Activated CD4-positive, alpha-beta memory T cell treated with anti-CD3 and anti-CD28 coated beads for 36 hours (primary cell): ENCODE measurements around the gene MYO3B. TPM values are rescaled to one million over a fixed set of nuclear protein-coding genes. Genes with fewer than 3 reads are reported as not detected.

Experiments used
- CTCF ChIA-PET: fragments of 350-600 bp; sonication (Branson Sonifier 250); formaldehyde crosslinking; loops from one replicate; lab custom pipeline; 2021; ENCODE audit warnings: antibody characterized with exemption, inconsistent platforms; lab: Charles Lee
- POLR2A ChIA-PET: fragments of 350-600 bp; sonication (Branson Sonifier 250); formaldehyde crosslinking; loops from one replicate; lab custom pipeline; 2021; ENCODE audit warnings: antibody characterized with exemption; lab: Charles Lee
- DNase-seq: peaks from one replicate; pipeline ENCODE4 v3.0.0-alpha.2; 2020
- H3K27ac Mint-ChIP-seq: one replicate; pipeline ENCODE4 v1.8.0; 2021; ENCODE audit warnings: mixed read lengths
- H3K27me3 Mint-ChIP-seq: one replicate; pipeline ENCODE4 v1.8.0; 2021; ENCODE audit warnings: mixed read lengths
- H3K36me3 Mint-ChIP-seq: one replicate; pipeline ENCODE4 v1.8.0; 2021; ENCODE audit warnings: mixed read lengths
- H3K4me1 Mint-ChIP-seq: one replicate; pipeline ENCODE4 v1.8.0; 2021; ENCODE audit warnings: low read depth, mixed read lengths
- H3K4me3 Mint-ChIP-seq: one replicate; pipeline ENCODE4 v1.8.0; 2021; ENCODE audit warnings: mild to moderate bottlenecking, mixed read lengths
- H3K9me3 Mint-ChIP-seq: one replicate; pipeline ENCODE4 v1.8.0; 2021; ENCODE audit warnings: mixed read lengths
- intact Hi-C: fragments of 100-400 bp; cut with micrococcal nuclease; formaldehyde crosslinking; loops from one replicate; pipeline ENCODE4 v1.15.1; 2023
- total RNA-seq, 2 experiments: library from RNA; stranded (reverse); gene quantifications; one replicate each; pipeline ENCODE4 v1.2.3, GENCODE V29; 2021

Gene MYO3B
- total RNA-seq: under 1 TPM; 0.48 TPM

DNA sequence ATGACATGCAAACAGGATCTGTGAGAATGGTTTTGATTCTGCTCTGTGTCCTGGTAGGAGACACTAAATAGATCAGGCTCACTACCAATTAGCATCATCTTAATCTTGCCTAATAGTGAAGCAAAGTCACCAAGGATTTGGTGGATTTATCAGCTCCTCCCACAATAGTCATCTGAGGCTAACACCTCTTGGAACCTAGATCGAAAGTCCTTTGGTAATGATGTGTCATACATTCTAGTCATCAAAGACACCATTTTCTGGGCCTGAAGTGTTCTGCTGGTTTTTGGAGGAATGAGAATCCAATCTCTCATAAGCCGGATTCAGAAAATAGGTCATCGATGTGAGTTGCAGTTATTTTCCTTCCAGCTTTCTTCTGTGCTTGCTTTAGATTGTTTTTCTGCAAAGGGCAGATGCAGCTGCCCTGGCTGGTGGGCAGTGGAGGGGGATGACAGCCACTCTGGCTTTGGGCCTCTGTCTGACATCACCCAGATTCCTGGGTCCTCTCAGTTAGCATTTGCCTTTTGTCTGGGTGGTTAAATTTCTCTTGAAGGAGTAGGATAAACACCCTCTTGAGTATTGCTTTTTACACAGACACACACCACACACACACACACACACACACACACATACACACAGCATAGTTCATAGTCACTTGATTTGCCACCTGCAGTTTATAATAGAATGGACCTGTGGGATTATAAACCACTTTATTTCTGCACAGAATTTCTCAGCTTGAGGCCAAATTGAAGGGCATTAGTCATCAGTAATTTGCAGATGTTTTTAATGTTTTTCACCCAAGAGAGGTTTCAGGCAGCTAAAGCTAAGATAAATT lies at the start of gene MYO3B:
Gene MYO3B, plus strand, starts transcription at position 198 of the 832 bp plus-strand sequence. Its CDS starts 141 bp downstream, at position 339.
- POLR2A ChIA-PET: no interaction called here
- intact Hi-C loops: no loop called here
- Mint-ChIP-seq H3K4me3 (no peak within 1 kb of the TSS), H3K4me1 (peaks cover 12% of the 10 kb centered on the region), H3K27me3 (no peaks in the 10 kb centered on the region), H3K36me3 (no peaks in the 10 kb centered on the region), H3K27ac (no peak within 1 kb of the TSS), H3K9me3 (no peaks in the 10 kb centered on the region)
- no peak for DNase-seq
- CTCF ChIA-PET: no interaction called here

DNA sequence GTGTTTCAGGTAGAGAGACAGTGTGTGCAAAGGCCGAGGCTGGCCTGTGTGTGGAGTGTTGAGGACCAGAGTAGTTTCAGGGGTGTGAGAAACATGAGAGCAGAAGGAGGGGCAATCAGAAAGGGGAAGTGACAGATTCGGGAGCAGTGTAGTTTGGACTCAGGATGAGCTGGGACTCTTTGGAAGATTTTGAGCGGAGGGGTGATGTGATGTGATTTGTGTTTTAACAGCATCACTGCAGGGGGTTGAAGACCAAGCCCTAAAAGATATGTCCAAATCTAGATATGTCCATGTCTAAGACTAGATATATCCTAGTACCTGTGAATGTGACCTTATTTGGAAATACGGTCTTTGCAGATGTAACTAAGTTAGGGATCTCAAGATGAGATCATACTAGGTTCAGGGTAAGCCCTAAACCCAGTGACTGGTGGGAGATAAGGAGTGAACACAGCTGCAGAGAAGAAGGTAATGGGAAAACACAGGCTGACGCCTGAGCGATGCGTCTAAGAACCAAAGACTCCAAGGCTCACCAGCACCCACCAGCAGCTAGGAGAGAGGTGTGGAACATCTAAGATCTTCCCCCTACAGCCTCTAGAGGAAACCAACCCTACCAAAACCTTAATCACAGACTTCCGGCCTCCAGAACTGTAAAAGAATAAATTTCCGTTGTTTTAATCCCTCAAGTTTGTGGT lies 38.5 kb upstream of the MYO3B start:
- Mint-ChIP-seq H3K4me3 (no peak overlapping the region), H3K4me1 (no peaks in the 10 kb centered on the region), H3K27ac (no peak overlapping the region), H3K36me3 (no peaks in the 10 kb centered on the region), H3K9me3 (no peaks in the 10 kb centered on the region), H3K27me3 (peaks cover 2% of the 10 kb centered on the region)
- ChIA-PET CTCF (no interaction called here), POLR2A (no interaction called here)
- intact Hi-C loops: no loop called here
- DNase-seq: no peak

DNA sequence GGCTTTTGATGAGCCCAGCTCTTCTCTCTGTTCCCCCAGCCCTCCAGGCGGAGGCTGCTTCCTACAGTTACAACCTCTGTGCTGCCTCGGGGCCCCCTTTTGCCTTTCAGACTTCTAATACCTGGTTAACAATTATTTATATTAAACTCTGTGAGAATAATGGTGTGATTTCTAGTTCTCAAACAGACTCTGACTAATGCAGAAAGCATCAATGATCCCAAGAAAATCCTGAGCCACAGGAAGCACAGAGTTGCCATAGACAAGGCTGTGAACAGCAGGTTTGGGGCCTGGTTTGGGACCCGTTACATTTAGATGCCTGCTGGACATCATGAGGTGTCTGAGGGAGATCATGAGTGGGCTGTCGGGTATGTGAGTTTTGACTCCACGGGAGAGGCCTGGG lies 37.4 kb upstream of the MYO3B start:
- intact Hi-C loops: no loop called here
- H3K4me3 Mint-ChIP-seq: no peak overlapping the region
- POLR2A ChIA-PET: no interaction called here
- no peaks in the 10 kb centered on the region for H3K4me1 Mint-ChIP-seq
- CTCF ChIA-PET: no interaction called here
- no peak overlapping the region for H3K27ac Mint-ChIP-seq
- peaks cover 2% of the 10 kb centered on the region for H3K27me3 Mint-ChIP-seq
- DNase-seq: no peak
- H3K36me3 Mint-ChIP-seq: no peaks in the 10 kb centered on the region
- no peaks in the 10 kb centered on the region for H3K9me3 Mint-ChIP-seq

DNA sequence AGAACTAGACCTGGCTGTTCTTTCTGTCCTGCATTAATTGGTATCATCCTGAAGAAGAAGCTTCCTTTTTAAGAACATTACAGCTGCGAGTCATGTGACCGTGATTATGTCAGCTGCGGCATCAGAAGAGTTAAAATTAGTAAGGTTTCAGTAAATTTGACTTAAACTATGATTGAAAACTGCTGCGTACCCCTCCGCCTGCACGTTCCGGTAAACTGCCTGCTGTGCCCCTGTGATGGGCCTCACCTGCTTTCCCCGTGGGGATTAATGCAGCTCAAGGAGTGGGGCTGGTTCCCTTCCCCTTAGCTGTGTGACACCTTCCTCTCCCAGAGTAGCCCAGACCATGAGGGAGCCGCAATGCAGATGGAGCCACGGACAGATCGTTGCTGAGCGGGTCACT lies 36.1 kb upstream of the MYO3B start:
- ChIA-PET CTCF (no interaction called here), POLR2A (no interaction called here)
- H3K9me3 Mint-ChIP-seq: no peaks in the 10 kb centered on the region
- no peaks in the 10 kb centered on the region for H3K4me1 Mint-ChIP-seq
- H3K36me3 Mint-ChIP-seq: no peaks in the 10 kb centered on the region
- no peak for DNase-seq
- intact Hi-C loops: no loop called here
- H3K27ac Mint-ChIP-seq: no peak overlapping the region
- no peak overlapping the region for H3K4me3 Mint-ChIP-seq
- peaks cover 2% of the 10 kb centered on the region for H3K27me3 Mint-ChIP-seq

DNA sequence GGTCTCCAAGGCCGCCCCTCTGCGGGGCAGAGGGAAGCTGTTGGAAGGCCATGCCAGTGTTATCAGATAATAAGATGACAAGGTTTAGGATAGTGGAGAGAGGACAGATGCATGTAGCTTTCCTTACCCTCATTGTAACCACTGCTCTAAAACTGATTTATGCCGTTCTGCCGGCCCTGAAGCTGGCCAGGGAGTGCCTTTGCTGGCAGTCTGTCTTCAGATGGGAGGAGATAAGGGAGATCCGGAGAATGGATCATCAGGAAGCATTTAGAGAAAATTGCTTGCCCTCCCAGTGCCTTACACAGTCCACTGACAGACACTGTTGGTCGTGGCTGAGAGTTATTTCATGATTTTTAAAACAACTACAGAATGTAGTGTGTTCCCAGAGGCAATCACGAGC lies 35.4 kb upstream of the MYO3B start:
- Mint-ChIP-seq H3K4me1 (no peaks in the 10 kb centered on the region), H3K9me3 (no peaks in the 10 kb centered on the region), H3K36me3 (no peaks in the 10 kb centered on the region), H3K27ac (no peak overlapping the region), H3K27me3 (peaks cover 2% of the 10 kb centered on the region), H3K4me3 (no peak overlapping the region)
- POLR2A ChIA-PET: no interaction called here
- intact Hi-C loops: no loop called here
- CTCF ChIA-PET: no interaction called here
- DNase-seq: no peak

GRCh38 chr2:170143045-170143717 lies 34.8 kb upstream of the MYO3B start:
- no peak for DNase-seq
- Mint-ChIP-seq H3K4me1 (no peaks in the 10 kb centered on the region), H3K27ac (no peak overlapping the region), H3K27me3 (peaks cover 2% of the 10 kb centered on the region), H3K4me3 (no peak overlapping the region), H3K9me3 (no peaks in the 10 kb centered on the region), H3K36me3 (no peaks in the 10 kb centered on the region)
- ChIA-PET CTCF (no interaction called here), POLR2A (no interaction called here)
- intact Hi-C loops: no loop called here

- Mint-ChIP-seq H3K4me3 (no peak overlapping the region), H3K27me3 (peaks cover 2% of the 10 kb centered on the region), H3K27ac (no peak overlapping the region), H3K9me3 (no peaks in the 10 kb centered on the region), H3K36me3 (no peaks in the 10 kb centered on the region), H3K4me1 (no peaks in the 10 kb centered on the region)
- ChIA-PET CTCF (no interaction called here), POLR2A (no interaction called here)
- intact Hi-C loops: no loop called here
- DNase-seq: no peak
Observed at GRCh38 chr2:170144761-170145160, 33.2 kb upstream of the MYO3B start.

- Mint-ChIP-seq H3K9me3 (no peaks in the 10 kb centered on the region), H3K27me3 (peaks cover 2% of the 10 kb centered on the region), H3K27ac (no peak overlapping the region), H3K4me1 (no peaks in the 10 kb centered on the region), H3K4me3 (no peak overlapping the region), H3K36me3 (no peaks in the 10 kb centered on the region)
- intact Hi-C loops: no loop called here
- ChIA-PET CTCF (no interaction called here), POLR2A (no interaction called here)
- no peak for DNase-seq
Observed at GRCh38 chr2:170145191-170145590, 32.8 kb upstream of the MYO3B start.

DNA sequence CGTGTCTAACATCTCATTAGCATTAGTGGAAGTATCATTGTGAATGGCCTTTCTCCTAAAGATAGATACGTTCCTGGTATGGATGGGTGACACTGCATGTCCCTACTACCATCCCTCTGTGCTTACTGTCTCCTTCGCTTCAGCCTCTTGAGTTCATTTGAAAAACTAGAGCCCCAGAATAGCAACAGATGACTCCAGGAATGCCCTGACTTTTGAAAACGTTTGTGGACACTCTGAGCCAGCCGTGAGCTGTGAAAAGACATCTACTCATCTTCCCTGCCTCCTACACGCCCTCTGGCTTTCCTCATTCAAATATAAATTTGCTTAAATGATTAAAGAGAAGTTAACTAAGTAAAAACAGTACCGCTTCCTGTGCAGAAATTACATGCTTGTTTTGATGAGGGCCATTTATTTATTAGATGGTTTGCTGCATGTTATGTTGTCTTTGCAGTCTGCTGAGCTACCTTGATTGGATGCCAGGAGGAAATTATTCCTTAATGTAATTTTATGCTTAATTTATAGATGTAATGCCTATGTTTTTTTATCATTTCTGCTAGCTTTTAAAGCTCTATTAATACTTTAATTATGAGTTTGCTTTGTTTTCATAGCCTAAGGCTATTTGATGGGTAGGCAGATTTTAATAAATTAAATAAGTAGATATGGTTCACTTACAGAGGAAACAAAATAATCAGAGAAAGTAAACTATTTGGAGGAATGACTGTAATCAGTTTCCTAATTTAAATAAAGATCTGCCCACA lies 32.1 kb upstream of the MYO3B start:
- ChIA-PET CTCF (no interaction called here), POLR2A (no interaction called here)
- Mint-ChIP-seq H3K36me3 (no peaks in the 10 kb centered on the region), H3K4me3 (no peak overlapping the region), H3K4me1 (no peaks in the 10 kb centered on the region), H3K27me3 (peaks cover 2% of the 10 kb centered on the region), H3K9me3 (no peaks in the 10 kb centered on the region), H3K27ac (no peak overlapping the region)
- DNase-seq: no peak
- intact Hi-C loops: no loop called here

GRCh38 chr2:170146784-170147183 lies 31.2 kb upstream of the MYO3B start:
- Mint-ChIP-seq H3K27me3 (peaks cover 2% of the 10 kb centered on the region), H3K4me3 (no peak overlapping the region), H3K4me1 (no peaks in the 10 kb centered on the region), H3K36me3 (no peaks in the 10 kb centered on the region), H3K27ac (no peak overlapping the region), H3K9me3 (no peaks in the 10 kb centered on the region)
- ChIA-PET CTCF (no interaction called here), POLR2A (no interaction called here)
- intact Hi-C loops: no loop called here
- DNase-seq: no peak

- ChIA-PET POLR2A (no interaction called here), CTCF (no interaction called here)
- DNase-seq: no peak
- H3K4me3 Mint-ChIP-seq: no peak overlapping the region
- intact Hi-C loops: no loop called here
- H3K36me3 Mint-ChIP-seq: no peaks in the 10 kb centered on the region
- no peaks in the 10 kb centered on the region for H3K4me1 Mint-ChIP-seq
- no peaks in the 10 kb centered on the region for H3K9me3 Mint-ChIP-seq
- peaks cover 2% of the 10 kb centered on the region for H3K27me3 Mint-ChIP-seq
- H3K27ac Mint-ChIP-seq: no peak overlapping the region
Observed at GRCh38 chr2:170147576-170147975, 30.4 kb upstream of the MYO3B start.

DNA sequence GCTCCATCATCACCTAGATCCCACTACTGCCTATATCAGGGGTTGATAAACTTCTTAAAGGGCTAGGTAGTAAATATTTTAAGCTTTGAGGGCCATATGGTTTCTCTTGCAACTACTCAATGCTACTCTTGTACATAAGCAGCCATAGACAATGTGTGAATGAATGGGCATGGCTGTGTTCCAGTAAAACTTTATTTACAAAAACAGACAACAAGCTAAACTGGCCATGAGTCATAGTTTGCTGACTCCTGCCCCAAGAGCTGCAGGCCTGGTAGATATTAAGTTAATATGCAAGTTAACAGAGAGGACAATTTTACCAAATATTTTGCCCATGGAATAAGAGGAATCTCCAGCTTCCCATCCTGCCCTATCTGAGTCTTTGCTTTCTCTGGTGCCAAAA lies 29.8 kb upstream of the MYO3B start:
- no peaks in the 10 kb centered on the region for H3K36me3 Mint-ChIP-seq
- no peak overlapping the region for H3K4me3 Mint-ChIP-seq
- intact Hi-C loops: no loop called here
- CTCF ChIA-PET: no interaction called here
- POLR2A ChIA-PET: no interaction called here
- H3K9me3 Mint-ChIP-seq: no peaks in the 10 kb centered on the region
- H3K27me3 Mint-ChIP-seq: peaks cover 2% of the 10 kb centered on the region
- no peak overlapping the region for H3K27ac Mint-ChIP-seq
- H3K4me1 Mint-ChIP-seq: no peaks in the 10 kb centered on the region
- no peak for DNase-seq
